ENCODE data around the gene MLF1.

The MLF1 gene

GRCh38 chr3:158574646-158575045 lies 3.7 kb downstream of the MLF1 start:
- no peak for DNase-seq (ENCODE audit: low read depth)

DNA sequence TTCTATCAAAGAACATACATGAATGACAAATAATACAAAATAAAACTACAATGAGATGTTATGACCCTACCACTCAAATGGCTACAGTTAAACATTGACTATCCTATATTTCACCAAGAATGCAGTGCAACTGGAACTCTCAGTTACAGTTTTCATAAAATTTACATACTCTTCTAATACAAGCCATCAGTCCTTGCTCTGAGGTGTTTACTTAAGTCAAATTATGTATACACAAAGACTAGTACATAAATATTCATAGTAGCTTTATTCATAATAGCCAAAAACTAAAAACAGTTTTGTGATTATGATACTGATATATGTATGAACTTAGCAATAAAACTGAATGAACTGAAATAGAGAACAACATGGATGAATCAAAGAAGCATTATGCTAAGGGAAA lies 19.2 kb downstream of the MLF1 start:
- no peak for DNase-seq (ENCODE audit: low read depth)

DNA sequence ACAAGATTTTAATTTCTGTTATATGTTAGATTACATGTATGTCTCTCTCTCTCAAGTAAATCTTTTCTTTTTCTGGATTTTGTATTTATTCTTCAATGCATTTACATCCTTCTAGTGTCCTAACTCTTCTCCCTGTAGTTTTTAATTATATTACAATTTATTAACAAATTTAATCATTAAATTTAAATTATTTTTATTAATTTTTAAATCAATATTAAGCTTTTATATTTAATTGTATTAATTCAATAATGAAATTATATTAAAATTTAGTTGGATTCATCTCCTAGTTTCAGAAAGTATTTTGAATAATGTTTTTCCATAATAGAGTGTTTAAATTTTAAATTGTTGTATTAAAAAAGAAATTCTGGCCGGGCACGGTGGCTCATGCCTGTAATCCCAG lies 29.8 kb downstream of the MLF1 start:
- no peak for DNase-seq (ENCODE audit: low read depth)

GRCh38 chr3:158602227-158602626 lies 31.2 kb downstream of the MLF1 start:
- no peak for DNase-seq (ENCODE audit: low read depth)

DNA sequence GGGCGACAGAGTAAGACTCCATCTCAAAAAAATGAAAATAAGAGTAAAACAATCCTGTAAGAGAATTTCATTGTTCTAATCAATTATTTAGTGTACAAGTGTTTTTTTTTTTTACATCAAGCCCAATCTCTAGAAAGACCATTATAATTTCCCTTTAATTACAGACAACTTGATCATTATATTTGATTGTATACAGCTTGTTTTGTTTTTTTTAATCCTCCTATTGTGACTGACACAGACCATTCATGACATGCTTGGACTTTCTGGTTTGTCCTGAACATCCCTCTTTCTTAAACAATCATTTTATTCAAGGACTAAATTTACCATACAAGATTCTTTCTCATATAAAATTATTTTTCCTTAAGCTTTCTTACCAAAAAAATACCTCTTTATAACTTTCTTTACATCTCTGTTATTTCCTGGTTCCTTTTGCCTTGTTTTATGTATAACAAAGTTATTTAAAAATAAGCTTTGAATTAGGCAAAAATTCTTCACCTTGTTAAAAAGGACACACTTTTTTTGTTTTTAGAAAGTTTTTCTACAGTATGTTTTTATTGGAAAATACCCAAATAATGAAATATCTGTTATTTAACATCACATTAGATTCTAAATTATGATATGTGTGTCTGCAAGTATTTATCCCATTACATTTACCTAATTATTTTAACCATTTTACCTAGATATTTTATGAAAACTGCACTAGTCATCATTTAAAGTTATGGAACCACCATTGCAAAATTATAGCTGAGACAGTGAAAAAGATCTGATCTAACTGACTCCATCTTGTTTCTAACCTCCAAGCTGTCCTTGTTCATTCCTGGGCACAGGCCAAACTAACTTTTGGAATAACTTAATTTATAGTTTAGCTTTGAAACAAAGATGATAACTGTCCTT lies 47.2 kb downstream of the MLF1 start:
- no peak for DNase-seq (ENCODE audit: low read depth)

DNA sequence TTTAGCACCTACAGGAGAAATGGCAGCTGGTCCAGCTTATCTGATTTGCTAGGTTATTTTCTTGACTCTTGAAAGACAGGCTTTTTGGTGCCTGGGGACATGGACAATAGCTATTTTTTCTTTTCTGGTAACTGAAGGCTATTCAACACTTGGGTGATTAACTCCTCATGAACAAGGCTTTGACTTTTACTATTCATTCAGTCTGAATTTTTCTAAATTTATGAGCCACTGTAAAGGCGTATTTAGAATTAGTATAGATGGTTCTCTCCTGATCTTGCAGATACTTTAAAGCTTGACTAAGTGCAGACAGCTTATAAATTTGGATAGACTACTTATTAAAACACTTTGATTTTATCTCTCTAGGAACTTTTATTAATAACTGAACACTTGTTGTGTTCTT lies 54.9 kb downstream of the MLF1 start:
- no peak for DNase-seq (ENCODE audit: low read depth)

DNA sequence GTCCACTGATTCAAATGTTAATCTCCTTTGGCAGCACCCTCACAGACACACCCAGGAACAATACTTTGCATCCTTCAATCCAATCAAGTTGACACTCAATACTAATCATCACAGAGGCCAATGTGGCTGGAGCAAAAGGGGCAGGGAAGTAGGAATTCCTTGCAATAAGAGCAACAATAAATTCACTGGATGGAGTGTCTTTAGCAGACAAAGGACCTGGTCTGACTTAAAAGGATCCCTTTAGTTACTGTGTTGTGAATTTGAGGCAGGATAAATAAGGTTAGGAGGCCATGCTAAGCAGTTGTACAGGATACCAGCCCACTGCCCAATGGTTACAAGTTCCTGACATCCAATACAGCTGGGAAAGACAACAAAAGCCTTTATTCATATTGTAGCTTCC lies 61.0 kb downstream of the MLF1 start:
- no peak for DNase-seq (ENCODE audit: low read depth)

GRCh38 chr3:158640646-158641045 lies 69.7 kb downstream of the MLF1 start:
- DNase-seq (ENCODE audit: low read depth): no peak

DNA sequence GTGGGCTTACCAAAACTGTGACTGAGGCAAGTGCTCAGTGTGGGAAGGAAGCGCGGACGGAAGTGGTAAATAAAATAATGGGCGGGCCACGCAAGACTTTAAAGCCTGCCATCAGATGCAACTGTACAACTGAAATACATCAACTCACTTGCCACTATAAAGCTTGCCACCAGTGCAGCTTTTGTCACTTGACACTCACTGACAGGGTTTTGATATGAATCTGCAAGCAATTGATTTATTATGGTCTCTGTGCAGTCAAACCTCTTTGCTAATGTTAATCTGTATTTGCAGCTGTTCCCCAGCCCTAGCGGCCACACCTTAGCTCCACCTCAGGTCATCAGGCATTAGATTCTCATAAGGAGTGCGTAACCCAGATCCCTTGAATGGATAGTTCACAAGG lies 71.0 kb downstream of the MLF1 start:
- DNase-seq (ENCODE audit: low read depth): no peak

DNA sequence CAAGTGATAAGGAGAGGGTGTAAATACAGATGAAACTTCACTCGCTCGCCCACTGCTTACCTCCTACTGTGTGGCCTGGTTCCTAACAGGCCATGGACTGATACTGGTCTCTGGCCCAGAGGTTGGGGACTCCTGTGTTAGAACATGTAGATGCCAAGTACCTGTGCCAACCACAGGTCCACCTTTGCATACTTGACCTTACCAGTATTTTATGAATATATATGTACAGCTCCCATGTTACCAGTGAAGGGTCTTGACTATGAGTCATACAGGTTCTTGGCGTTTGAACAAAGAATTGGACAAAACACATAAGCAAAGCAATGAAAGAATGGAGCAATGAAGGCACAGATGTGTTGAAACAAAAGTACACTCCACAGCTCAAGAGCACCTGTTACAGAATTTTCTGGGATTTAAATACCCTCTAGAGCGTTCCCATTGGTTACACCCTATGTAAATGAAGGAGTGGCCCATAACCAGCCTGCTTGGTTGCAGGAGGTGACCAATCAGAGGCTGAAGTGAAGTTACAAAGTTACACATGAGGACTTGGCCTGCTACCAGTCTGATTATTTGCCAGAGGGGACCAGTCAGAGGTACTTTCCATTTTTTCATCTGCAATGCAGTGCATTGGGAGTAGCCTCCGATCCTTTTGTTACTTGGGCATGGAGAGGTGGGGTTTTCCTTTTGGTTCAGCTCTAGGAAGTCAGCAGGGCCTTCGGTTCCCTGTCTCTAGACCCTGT lies 71.6 kb downstream of the MLF1 start:
- DNase-seq (ENCODE audit: low read depth): no peak

DNA sequence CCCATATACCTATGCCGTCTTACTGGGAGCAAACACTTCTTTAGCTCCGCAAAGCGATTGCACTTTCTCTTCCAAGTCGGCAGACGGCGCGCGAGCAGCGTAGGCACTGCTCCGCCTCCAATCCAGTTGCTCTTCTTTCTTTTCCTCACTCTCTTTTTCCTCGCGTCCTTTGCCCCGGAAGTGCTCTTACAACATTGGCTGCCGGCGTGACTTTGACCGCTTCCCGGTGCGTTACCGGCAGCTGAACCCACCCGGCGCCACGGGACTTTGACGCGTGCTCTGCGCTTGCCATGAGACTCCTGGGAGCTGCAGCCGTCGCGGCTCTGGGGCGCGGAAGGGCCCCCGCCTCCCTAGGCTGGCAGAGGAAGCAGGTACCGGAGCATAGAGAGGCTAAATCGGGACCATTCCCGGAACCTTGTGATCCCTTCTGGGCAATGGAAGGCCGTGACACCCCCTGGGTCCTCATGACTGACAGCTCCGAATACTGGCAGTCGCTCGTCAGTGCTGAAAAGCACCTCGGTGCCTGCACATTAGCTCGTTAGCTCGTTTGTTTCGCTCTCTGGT lies 73.4 kb downstream of the MLF1 start, which contains the start of gene GFM1:
Gene GFM1 (plus strand): TSS at position 183 of the 564 bp plus-strand sequence. CDS start 108 bp downstream, at position 291.
- DNase-seq (ENCODE audit: low read depth): peak; percentile 83

DNA sequence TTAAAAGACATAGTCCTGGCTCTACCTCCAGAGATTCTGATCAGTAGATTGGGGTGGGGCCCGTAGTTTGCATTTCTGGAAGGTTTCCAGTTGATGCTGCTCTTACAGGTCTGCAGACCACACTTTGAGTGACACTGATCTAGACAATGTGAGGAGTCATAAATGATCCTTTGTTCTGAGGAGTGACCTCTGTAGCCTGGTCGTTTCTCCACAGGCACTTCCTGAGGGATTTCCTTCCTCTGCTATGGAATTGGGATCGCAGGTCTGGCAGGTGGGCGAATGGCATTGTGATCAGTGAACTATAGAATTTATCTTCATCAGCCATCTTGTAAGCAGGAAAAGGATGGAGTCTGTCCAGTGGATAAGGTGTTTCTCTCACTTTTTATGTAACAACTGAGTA lies 78.8 kb downstream of the MLF1 start:
- no peak for DNase-seq (ENCODE audit: low read depth)

DNA sequence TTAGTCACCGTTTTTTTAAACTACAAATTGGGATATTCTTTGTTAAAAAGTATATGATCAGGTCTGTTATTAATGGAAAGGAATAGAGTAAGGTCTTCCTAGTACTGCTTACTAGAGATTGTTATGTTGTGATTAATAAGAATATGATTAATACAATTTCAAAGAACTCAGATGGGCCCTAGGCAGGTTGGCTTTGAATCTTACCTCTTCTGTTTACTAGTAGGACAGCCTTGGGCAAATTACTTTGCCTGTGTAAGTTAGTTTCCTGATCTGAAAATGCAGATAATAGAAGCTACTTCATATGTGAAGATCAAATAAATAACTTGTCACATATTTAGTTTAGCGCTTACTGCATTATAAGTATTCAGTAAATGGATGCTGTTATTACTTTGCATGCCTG lies 80.2 kb downstream of the MLF1 start:
- no peak for DNase-seq (ENCODE audit: low read depth)

DNA sequence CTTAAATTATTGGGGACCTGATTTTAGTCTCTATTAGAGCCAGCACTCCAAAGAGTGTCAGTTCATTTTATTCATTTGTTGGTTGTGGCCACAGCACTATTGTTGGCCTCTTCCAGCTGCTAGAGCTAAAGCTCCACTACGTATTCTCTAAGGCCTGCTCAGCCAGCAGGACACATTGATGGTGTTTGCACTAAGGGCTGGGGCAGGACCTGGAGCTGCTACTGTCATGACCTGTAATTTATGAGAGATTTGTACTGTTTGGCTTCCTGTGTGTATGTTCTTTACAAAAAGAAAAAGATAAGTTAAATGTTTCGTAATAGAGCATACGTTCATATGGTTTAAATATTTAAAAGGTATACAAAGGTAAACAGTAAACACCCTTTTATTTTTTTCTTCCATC lies 81.5 kb downstream of the MLF1 start:
- DNase-seq (ENCODE audit: low read depth): no peak

Data from stimulated activated CD4-positive, alpha-beta T cell treated with anti-CD3 and anti-CD28 coated beads, Interleukin-2, amount 100 ng/mL, for 4 hours (primary cell).